ENCODE results near the gene JAK3. TPM values are rescaled to one million over a fixed set of nuclear protein-coding genes. Genes with fewer than 3 reads are reported as not detected.

JAK3 gene
- total and polyA plus RNA-seq, 2 donors (not counting 1 experiment from before 2014, with no cell fraction given) = 1.1 to 1.2 TPM

DNA sequence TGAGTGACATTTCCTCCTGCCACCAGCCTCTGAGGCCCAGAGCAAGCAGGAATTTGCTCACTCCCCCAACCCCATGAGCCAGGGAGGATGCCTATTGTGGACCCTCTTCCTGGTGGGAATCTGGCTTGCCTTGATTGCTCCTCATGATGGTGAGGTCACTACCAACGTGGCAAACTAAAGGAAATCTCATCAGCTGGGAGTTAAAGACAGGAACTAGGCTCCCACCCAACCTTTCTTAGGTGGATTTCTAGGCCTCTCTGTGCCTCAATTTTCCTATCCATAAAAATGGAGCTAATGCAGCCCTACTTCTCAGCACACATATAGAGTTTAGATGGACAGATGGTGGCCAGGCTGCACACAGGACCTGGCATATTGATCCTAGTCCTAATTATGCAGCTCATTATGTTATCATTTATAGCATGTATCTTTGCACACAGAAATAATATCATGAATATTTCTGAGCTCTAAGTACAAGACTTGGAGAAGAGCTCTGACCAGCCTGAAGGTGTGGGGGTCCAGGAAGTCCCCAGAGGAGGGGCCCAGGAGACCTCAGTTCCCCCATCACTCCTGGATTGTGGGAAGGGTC lies 50.9 kb downstream of the JAK3 start:
- no peak for TF ChIP-seq EZH2 (IDR thresholded peaks at IDR 0.05; ENCODE audit: low read length, missing control alignments)
- TF ChIP-seq, protein P1, sequence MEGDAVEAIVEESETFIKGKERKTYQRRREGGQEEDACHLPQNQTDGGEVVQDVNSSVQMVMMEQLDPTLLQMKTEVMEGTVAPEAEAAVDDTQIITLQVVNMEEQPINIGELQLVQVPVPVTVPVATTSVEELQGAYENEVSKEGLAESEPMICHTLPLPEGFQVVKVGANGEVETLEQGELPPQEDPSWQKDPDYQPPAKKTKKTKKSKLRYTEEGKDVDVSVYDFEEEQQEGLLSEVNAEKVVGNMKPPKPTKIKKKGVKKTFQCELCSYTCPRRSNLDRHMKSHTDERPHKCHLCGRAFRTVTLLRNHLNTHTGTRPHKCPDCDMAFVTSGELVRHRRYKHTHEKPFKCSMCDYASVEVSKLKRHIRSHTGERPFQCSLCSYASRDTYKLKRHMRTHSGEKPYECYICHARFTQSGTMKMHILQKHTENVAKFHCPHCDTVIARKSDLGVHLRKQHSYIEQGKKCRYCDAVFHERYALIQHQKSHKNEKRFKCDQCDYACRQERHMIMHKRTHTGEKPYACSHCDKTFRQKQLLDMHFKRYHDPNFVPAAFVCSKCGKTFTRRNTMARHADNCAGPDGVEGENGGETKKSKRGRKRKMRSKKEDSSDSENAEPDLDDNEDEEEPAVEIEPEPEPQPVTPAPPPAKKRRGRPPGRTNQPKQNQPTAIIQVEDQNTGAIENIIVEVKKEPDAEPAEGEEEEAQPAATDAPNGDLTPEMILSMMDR (conservative IDR thresholded peaks at IDR 0.05 in 1 of 2, IDR thresholded peaks at IDR 0.05 in 1 of 2; ENCODE audit: low read depth in 1 of 2, low read length in 2 of 2) = no peak
- no peak overlapping the region for H2AFZ ChIP-seq (ENCODE audit: low read length)

DNA sequence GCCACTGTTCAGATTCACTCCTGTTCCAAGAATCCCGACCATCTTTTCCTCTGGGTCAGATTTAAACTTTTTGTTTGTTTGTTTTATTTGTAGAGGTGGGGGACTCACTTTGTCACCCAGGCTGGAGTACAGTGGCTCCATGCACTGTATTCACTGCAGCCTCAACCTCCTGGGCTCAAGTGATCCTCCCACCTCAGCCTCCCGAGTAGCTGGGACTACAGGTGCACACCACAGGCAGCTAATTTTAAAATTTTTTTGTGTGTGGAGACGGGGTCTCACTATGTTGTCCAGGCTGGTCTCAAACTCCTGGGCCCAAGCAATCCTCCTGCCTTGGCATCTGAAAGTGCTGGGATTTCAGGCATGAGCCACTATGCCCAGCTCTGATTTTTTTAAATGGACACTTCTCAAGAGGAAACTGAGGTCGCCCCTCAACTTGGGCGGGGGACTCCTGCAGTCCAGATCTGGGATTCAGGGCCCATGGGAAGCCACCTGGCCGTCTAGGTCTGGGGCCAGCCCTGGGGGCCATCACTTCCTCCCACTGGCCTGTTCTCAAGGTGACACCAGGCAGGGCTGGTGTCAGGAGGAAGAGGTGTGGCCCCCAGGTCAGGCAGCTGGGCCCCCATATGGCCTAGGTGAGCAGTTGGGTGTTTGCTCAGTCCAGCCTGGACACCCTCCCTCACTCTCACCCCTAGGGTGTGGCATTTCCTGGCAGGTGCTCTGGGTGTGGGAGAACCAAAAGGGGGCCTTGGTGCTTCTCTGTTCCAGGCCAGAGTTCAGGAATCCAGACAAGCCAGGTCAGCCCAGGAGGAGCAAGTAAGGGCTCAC lies 51.6 kb downstream of the JAK3 start:
- no peak overlapping the region for H2AFZ ChIP-seq (ENCODE audit: low read length)
- TF ChIP-seq, protein P1 (conservative IDR thresholded peaks at IDR 0.05 in 1 of 2, IDR thresholded peaks at IDR 0.05 in 1 of 2; ENCODE audit: low read depth in 1 of 2, low read length in 2 of 2) = no peak
- TF ChIP-seq EZH2 (IDR thresholded peaks at IDR 0.05; ENCODE audit: low read length, missing control alignments) = no peak
- peaks cover 20% of the 10 kb centered on the region for H3K27me3 ChIP-seq (ENCODE audit: control insufficient read depth, insufficient read depth, low read length)
- no peaks in the 10 kb centered on the region for H3K9me3 ChIP-seq (ENCODE audit: control insufficient read depth, insufficient read depth, low read depth, low read length)
- no peaks in the 10 kb centered on the region for H3K79me2 ChIP-seq (ENCODE audit: control insufficient read depth, insufficient read depth, low read length)
- H3K4me3 ChIP-seq (replicated peaks in 1 of 4; ENCODE audit: control extremely low read depth in 1 of 4, insufficient read depth in 1 of 4, low read depth in 3 of 4, low read length in 4 of 4) = no peak overlapping the region
- H3K4me2 ChIP-seq (ENCODE audit: extremely low read depth, insufficient read depth, low read length) = no peak overlapping the region
- no peaks in the 10 kb centered on the region for H3K4me1 ChIP-seq (ENCODE audit: control insufficient read depth, extremely low read depth, insufficient read depth, low read length)
- DNase-seq (ENCODE audit: low read depth in 2 of 2) = no peak
- H3K36me3 ChIP-seq (ENCODE audit: control insufficient read depth, insufficient read depth, low read length) = no peaks in the 10 kb centered on the region
- no peaks in the 10 kb centered on the region for H4K20me1 ChIP-seq (ENCODE audit: control insufficient read depth, extremely low read depth, insufficient read depth, low read length)
- no peak overlapping the region for H3K9ac ChIP-seq (ENCODE audit: insufficient read depth, low read length)
- no peak overlapping the region for H3K27ac ChIP-seq (ENCODE audit: insufficient read depth, low read length)

More for the DNA sequence above, 50.9 kb downstream of the JAK3 start:
- H3K9ac ChIP-seq (ENCODE audit: insufficient read depth, low read length) = no peak overlapping the region
- no peaks in the 10 kb centered on the region for H3K4me1 ChIP-seq (ENCODE audit: control insufficient read depth, extremely low read depth, insufficient read depth, low read length)
- H3K27ac ChIP-seq (ENCODE audit: insufficient read depth, low read length) = no peak overlapping the region
- no peak overlapping the region for H3K4me2 ChIP-seq (ENCODE audit: extremely low read depth, insufficient read depth, low read length)
- H3K36me3 ChIP-seq (ENCODE audit: control insufficient read depth, insufficient read depth, low read length) = no peaks in the 10 kb centered on the region
- no peaks in the 10 kb centered on the region for H3K9me3 ChIP-seq (ENCODE audit: control insufficient read depth, insufficient read depth, low read depth, low read length)
- H3K27me3 ChIP-seq (ENCODE audit: control insufficient read depth, insufficient read depth, low read length) = peaks cover 20% of the 10 kb centered on the region
- no peak for DNase-seq (ENCODE audit: low read depth in 2 of 2)
- H3K4me3 ChIP-seq (replicated peaks in 1 of 4; ENCODE audit: control extremely low read depth in 1 of 4, insufficient read depth in 1 of 4, low read depth in 3 of 4, low read length in 4 of 4) = no peak overlapping the region
- H3K79me2 ChIP-seq (ENCODE audit: control insufficient read depth, insufficient read depth, low read length) = no peaks in the 10 kb centered on the region
- no peaks in the 10 kb centered on the region for H4K20me1 ChIP-seq (ENCODE audit: control insufficient read depth, extremely low read depth, insufficient read depth, low read length)

DNA sequence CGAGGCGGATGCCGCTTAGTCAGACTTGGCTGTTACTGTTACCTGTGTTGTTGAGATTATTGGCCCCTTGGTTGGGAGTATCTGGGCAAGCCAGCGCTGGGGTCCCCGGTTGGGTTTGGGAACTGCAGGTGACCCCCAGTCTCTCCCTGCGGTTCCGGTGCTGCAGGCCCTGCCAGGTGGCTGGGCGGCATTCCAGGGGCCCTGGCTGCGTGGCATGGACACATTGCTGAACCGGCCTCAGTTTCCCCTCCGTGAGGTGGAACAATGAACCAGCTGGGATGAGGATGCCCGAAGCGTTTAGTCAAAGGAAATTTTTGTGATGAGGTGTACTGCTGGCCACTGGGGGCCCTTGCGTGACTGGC lies 52.3 kb downstream of the JAK3 start:
- Histone ChIP-seq H3K27me3 (ENCODE audit: control insufficient read depth, insufficient read depth, low read length) (peaks cover 20% of the 10 kb centered on the region), H3K9ac (ENCODE audit: insufficient read depth, low read length) (no peak overlapping the region), H3K27ac (ENCODE audit: insufficient read depth, low read length) (no peak overlapping the region), H3K4me3 (replicated peaks in 1 of 4; ENCODE audit: control extremely low read depth in 1 of 4, insufficient read depth in 1 of 4, low read depth in 3 of 4, low read length in 4 of 4) (no peak overlapping the region), H3K36me3 (ENCODE audit: control insufficient read depth, insufficient read depth, low read length) (no peaks in the 10 kb centered on the region), H3K4me2 (ENCODE audit: extremely low read depth, insufficient read depth, low read length) (no peak overlapping the region), H3K9me3 (ENCODE audit: control insufficient read depth, insufficient read depth, low read depth, low read length) (no peaks in the 10 kb centered on the region), H2AFZ (ENCODE audit: low read length) (no peak overlapping the region), H3K4me1 (ENCODE audit: control insufficient read depth, extremely low read depth, insufficient read depth, low read length) (no peaks in the 10 kb centered on the region), H3K79me2 (ENCODE audit: control insufficient read depth, insufficient read depth, low read length) (no peaks in the 10 kb centered on the region), H4K20me1 (ENCODE audit: control insufficient read depth, extremely low read depth, insufficient read depth, low read length) (no peaks in the 10 kb centered on the region)
- DNase-seq (ENCODE audit: low read depth in 2 of 2) = no peak
- TF ChIP-seq, protein P1 (conservative IDR thresholded peaks at IDR 0.05 in 1 of 2, IDR thresholded peaks at IDR 0.05 in 1 of 2; ENCODE audit: low read depth in 1 of 2, low read length in 2 of 2) = no peak
- TF ChIP-seq EZH2 (IDR thresholded peaks at IDR 0.05; ENCODE audit: low read length, missing control alignments) = no peak
